Skin of body (tissue), 2 donors: Measurements from ENCODE around the gene LRP3. TPM values are rescaled to one million over a fixed set of nuclear protein-coding genes. Genes with fewer than 3 reads are reported as not detected.
A peak's percentile ranks its signal among the peaks of the same experiment; 100 is the strongest.
"Not testable (repeated sequence)": the region's sequence is repeated elsewhere in the genome, so short reads cannot be mapped to it uniquely, and the experiment has no call there.

Source experiments
- DNase-seq: peaks from one replicate; lab custom pipeline; 2025; lab: John Stamatoyannopoulos, UW
- total RNA-seq: library from RNA; depleted of rRNA; stranded (reverse); fragments of >200 nt; gene quantifications from one replicate; pipeline ENCODE4 v1.2.3, GENCODE V29; 2014

The LRP3 gene
- total RNA-seq, 1 donor from 2014 or later = 15.0 TPM

- DNase-seq = no peak
Observed at GRCh38 chr19:33175886-33176669, 18.1 kb upstream of the LRP3 start.

DNA sequence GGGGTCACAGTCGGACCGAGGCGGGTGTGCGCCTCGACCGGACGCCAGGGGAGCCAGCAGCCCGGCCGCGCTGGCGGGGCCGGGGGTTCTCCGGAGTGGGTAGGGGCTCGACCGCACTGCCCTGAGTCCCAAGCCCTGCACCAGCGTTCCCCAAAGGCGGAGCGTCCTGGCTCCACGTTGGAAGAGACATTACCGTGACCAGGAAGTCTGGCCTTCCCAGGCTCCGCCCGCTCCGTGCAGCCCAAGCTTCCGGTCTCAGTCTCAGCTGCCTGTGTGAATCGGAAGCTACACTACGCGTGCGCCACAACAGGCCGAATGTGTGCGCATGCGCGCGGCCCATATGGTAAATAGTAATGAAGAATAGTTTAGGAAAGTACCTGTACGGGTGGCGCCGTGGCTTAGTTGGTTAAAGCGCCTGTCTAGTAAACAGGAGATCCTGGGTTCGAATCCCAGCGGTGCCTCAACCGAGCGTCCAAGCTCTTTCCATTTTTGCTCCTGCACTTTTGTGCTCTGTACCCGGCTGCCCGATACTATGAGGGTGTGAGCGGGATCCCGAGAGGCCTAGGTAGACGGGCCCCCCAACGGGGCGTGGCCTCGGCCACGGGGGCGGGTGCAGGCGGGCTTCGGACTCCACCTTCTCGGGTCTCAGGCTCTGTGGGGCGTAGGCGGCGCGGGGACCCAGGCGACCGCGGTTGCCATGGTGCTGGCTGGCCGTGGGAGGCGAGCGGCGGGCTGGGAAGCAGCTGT lies 17.3 kb upstream of the LRP3 start:
- peak; percentile 97 for DNase-seq

DNA sequence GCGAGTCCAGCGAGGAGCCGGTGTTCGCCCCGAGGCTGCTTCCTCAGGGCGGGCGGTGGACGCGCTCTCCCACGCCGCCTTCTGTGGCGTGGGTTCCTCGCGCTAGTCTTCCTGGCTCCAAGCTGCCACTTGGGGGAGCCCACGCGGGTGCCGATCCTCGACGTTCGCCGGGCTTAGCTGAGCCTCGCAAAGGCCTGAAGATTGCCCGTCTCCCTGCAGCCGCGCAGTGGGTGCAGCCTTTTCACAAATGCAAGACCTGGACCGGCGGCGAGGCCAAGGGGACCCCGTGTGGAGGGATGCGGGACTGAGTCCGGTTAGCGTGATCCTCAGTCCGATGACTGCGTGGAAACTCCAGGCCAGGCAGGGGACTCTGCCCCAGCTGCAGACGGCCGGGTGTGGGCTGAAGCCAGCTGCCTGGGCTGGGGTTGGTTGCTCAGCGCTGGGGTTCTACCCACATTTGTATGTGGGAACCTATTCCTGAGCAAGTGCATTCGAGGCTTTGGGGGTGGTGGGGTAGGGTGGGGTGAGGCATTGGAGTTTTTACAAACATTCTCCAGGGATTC lies 16.6 kb upstream of the LRP3 start:
- peak; percentile 83 for DNase-seq

- DNase-seq = no peak
Observed at GRCh38 chr19:33186431-33187182, 7.5 kb upstream of the LRP3 start.

DNA sequence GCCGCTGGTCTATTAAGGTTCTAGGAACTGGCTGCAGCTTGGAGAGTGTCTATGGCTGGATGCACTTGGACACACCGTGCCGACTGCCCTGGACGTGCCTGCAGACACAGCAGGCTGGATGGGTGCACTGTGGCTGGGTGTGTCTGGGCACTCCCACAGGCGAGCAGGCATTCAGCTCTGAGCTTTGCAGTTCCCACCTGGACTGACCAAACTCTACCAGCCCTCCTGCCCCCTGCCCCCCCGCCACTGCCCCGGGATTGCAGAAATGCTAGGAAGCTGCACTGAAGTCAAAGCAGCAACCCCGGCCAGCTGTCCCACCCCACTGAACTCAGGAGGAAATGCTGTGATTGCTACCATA lies 7.0 kb upstream of the LRP3 start:
- DNase-seq = no peak

DNA sequence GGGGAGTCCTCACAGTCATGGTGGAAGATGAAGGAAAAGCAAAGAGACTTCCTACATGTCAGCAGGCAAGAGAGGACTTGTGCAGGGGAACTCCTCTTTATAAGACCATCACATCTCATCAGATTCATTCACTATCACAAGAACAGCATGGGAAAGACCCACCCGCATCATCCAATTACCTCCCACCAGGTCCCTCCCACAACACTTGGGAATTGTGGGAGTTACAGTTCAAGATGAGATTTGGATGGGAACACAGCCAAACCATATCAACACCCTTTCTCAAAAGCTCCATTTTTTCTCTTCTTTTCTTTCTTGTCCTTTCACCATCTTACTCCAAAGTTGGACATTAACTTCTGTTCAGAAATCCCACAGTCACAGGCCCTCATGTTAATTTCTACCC lies 4.7 kb upstream of the LRP3 start:
- no peak for DNase-seq

DNA sequence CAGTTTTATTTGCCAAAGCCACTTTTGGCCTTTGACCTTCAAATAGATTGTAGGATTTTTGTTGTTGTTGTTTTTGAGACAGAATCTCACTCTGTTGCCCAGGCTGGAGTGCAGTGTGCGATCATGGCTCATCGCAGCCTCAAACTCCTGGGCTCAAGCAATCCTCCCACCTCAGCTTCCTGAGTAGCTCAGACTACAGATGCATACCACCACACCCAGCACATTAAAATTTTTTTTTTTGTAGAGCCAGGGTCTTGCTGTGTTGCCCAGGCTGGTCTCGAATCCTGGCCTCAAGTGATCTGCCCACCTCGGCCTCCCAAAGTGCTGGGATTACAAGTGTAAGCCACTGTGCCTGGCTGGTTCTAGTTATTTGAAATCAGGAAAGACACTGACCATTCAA lies 3.0 kb upstream of the LRP3 start:
- DNase-seq = not testable (repeated sequence)

DNA sequence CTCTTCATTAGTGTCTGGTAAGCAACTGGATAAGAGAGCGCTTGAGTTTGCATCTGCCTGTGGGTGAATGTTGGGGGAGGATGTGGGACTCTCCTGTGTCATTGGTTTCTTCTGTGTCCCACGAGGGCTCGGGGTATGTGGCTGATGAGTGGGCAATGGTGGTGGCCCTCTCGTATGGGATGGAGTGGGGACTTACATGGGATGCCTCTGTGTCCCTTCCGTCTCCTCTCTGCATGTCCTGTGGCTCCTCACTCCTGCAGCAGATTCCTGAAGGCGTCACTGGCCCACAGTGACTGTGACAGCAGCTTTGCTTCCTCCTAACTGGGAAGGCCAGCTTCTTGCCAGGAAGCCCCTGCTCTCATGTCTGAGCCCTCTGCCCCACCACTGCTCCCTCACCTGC lies 2.6 kb upstream of the LRP3 start:
- no peak for DNase-seq

- no peak for DNase-seq
Observed at GRCh38 chr19:33192010-33192409, 2.1 kb upstream of the LRP3 start.

GRCh38 chr19:33193269-33193864 lies 763 bp upstream of the LRP3 start:
- no peak for DNase-seq

GRCh38 chr19:33194532-33194885 lies 379 bp downstream of the LRP3 start:
- no peak for DNase-seq

DNA sequence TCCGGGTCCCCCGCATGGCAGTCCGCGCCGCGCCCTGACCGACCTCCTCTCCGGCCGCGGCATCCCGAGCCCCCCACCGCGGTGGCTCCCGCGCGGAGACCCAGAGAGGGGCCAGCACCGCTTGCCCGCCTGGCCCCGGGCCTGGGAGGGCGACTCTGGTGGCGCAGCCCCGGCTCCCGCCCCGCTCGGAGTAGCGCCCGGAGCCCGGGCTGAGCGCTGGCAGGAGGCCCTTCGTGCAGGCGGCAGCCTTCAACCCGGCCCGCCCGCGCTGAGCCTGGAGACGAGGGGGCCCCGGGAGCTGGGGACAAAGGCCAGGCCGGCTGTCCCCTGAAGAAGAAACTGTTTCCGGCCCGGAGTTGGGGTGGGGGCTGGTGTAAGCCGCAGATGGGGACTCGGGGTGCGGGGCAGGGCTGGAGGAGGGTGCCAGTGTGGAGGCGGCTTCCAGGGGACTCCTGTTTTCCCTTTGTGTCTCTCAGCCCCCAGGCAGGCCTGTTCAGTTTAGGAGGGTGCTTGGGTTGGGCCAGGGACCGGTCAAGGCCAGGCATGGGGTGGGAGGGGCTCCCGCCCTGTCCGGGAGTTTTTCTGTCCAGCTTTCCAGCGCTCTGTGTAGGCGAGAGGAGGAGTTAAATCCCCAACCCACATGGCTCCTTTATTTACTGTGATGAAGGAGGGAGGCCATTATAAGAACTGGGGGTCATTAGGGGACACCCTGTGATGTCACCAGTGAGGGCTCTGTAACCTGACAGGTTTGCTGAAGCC lies 935 bp downstream of the LRP3 start:
- no peak for DNase-seq

- no peak for DNase-seq
Observed at GRCh38 chr19:33195645-33196347, 1.7 kb downstream of the LRP3 start.

DNA sequence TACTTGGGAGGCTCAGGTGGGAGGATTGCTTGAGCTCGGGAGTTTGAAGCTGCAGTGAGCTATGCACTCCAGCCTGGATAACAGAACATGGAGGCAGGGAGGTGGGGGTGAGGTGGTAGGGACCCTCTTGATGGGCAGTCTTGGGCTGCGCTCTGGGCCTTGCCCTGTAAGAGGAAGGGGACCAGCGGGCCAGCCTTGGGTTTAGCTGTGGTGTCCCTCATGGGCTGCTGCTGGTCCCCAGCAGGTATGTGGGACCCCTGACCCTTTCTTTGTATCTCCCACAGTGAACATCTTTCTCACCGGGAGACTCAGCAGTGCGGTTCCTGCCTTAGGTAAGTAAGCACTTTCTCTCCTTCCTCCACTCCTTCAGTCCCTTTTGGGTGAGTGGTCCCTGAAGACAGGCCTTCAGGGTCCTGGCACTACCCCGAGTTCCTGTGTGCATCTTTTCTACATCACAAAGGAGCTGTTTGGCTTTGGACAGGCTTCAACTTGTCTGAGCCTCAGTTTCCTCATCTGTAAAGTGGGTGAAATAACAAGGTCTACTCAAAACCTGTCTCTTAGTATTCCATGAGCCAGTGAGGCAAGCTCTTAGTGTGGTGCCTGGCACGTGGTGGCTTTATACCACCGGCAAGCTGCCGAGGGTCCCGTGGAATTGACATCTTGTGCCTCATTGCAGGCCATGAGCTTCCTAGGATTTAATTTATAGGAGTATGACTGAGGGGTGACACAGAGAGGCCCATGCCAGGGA lies 2.5 kb downstream of the LRP3 start:
- DNase-seq = no peak

- DNase-seq = no peak
Observed at GRCh38 chr19:33197591-33198000, 3.5 kb downstream of the LRP3 start.

DNA sequence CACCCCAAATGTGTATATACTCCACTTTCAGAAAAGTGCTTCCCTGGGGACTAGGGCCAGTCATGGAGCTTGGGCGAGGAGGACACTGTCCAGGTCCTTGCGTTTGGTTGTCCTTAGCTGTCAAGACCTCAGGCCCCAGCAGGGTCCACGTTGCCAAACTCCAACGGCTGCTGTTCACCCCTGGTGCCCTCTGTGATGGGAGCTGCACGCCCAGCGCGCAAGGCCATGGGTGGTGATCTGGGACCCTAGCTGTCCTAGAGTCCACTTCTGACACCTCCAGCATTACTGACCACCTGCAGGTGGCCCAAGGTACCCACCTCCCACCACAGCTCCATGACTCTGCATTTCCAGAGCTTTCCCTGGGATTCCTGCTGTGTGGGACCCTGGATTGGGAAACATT lies 4.0 kb downstream of the LRP3 start:
- DNase-seq = no peak

DNA sequence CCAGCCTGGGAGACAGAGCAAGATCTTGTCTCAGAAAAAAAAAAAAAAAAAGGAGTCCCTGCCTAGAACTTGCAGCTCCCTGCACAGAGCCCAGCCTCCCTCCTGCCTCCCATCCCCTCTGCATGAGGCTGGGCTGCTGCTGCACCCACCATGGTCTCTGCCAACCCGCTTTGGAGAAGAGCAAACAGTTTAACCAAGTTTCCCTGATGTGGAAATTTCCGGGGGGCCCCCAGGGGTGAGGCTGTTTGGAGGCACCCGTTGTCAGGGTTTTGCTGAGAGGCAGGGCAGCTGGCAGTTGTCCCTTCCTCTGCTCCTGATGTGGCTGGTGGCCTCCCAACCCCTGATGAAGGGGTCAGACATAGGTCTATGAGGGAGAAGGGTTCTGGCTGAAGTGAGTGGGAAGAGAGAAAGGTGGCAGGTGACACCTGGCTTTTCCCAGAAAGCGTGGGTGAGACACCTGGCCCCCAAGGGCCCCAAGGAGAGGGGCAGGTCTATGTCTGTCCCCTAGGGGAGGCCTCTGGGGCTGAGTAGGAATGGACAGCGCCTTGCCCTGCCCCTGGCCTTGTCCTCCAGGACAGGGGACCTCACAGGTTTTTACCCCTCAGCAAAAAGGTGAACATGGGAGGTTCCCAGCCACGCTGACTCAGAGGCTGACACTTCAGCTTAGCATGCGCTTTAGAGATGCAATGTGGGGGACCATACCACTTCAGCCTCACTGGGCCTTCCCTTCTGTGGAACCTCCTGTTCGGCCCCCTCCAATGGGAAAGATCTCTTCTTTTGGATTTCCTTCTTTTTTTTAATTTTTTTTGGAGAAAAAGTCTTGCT lies 5.5 kb downstream of the LRP3 start:
- no peak for DNase-seq

- no peak for DNase-seq
Observed at GRCh38 chr19:33201473-33201872, 7.3 kb downstream of the LRP3 start.
